ENCODE measurements around the gene RPL10A. TPM values are rescaled to one million over a fixed set of nuclear protein-coding genes. Genes with fewer than 3 reads are reported as not detected.

Gene RPL10A
- polyA plus RNA-seq, 3 donors, result 345 to 1,242 (median 421) TPM

- no peak overlapping the region for H3K9ac ChIP-seq (ENCODE audit: insufficient read depth, low read length, poor library complexity, severe bottlenecking)
- Mint-ChIP-seq H3K27me3 (ENCODE audit: low read depth in 3 of 3) (peaks cover 64 to 88% (median 72%) of the 10 kb centered on the region in 3 donors), H3K36me3 (no peaks in the 10 kb centered on the region), H3K27ac (no peak overlapping the region), H3K4me1 (no peaks in the 10 kb centered on the region), H3K4me3 (no peak overlapping the region), H3K9me3 (peaks cover 0 to 6% (median 3%) of the 10 kb centered on the region in 7 donors)
- no peaks in the 10 kb centered on the region for H3K36me3 ChIP-seq (replicated peaks in 1 of 2; ENCODE audit: control insufficient read depth in 1 of 2, insufficient read depth in 2 of 2, low read length in 2 of 2)
- H3K79me2 ChIP-seq (ENCODE audit: insufficient read depth, low read length), result no peaks in the 10 kb centered on the region
- DNase-seq, result no peak
- 100% methylated on average over 1 of the region's 2 CpGs for WGBS (ENCODE audit: insufficient coverage)
- intact Hi-C loops (cut with micrococcal nuclease), result no loop called here
- H3K9me3 ChIP-seq (replicated peaks in 1 of 2; ENCODE audit: control insufficient read depth in 1 of 2, insufficient read depth in 1 of 2, low read length in 2 of 2), result peaks cover 0 to 4% of the 10 kb centered on the region in 2 donors
- H3K4me1 ChIP-seq (ENCODE audit: control insufficient read depth in 1 of 2, insufficient read depth in 2 of 2, low read length in 2 of 2), result no peaks in the 10 kb centered on the region
- H3K4me3 ChIP-seq (replicated peaks in 1 of 3; ENCODE audit: low read depth in 2 of 3, low read length in 3 of 3), result no peak overlapping the region
- no peaks in the 10 kb centered on the region for H4K20me1 ChIP-seq (ENCODE audit: insufficient read depth, low read length)
- TF ChIP-seq, protein P1, sequence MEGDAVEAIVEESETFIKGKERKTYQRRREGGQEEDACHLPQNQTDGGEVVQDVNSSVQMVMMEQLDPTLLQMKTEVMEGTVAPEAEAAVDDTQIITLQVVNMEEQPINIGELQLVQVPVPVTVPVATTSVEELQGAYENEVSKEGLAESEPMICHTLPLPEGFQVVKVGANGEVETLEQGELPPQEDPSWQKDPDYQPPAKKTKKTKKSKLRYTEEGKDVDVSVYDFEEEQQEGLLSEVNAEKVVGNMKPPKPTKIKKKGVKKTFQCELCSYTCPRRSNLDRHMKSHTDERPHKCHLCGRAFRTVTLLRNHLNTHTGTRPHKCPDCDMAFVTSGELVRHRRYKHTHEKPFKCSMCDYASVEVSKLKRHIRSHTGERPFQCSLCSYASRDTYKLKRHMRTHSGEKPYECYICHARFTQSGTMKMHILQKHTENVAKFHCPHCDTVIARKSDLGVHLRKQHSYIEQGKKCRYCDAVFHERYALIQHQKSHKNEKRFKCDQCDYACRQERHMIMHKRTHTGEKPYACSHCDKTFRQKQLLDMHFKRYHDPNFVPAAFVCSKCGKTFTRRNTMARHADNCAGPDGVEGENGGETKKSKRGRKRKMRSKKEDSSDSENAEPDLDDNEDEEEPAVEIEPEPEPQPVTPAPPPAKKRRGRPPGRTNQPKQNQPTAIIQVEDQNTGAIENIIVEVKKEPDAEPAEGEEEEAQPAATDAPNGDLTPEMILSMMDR (IDR thresholded peaks at IDR 0.05), result no peak
- peaks cover 19 to 56% of the 10 kb centered on the region in 2 donors for H3K27me3 ChIP-seq (ENCODE audit: control insufficient read depth in 2 of 2, insufficient read depth in 2 of 2, low read length in 2 of 2)
- H2AFZ ChIP-seq (ENCODE audit: insufficient read depth, low read depth, low read length, poor library complexity, severe bottlenecking), result no peak overlapping the region
- no peak overlapping the region for H3K4me2 ChIP-seq (replicated peaks; ENCODE audit: extremely low read depth, low read length, poor library complexity, severe bottlenecking)
- no peak overlapping the region for H3K27ac ChIP-seq (ENCODE audit: low read depth in 1 of 2, low read length in 2 of 2)
Measured at GRCh38 chr6:35507221-35507620, 39.0 kb downstream of the RPL10A start.

DNA sequence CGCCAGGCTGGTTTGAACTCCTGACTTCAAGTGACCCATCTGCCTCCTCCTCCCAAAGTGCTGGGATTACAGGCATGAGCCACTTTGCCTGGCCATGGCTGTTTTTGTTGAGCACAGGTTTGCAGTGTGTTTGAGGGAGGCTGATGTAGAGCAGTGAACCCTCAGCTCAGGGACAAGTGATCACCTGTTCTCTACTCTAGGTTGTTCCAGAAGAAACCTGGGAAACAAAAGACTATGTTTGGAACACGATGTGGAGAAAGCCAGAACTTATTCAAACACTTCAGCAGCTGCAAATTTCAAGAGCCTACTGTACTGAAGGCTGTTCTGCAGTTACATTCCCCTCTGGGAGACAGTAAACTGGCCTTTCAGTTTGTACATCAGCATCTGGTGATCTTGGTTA lies 39.8 kb downstream of the RPL10A start:
- no peak overlapping the region for H3K9ac ChIP-seq (ENCODE audit: insufficient read depth, low read length, poor library complexity, severe bottlenecking)
- Mint-ChIP-seq H3K27me3 (ENCODE audit: low read depth in 3 of 3) (peaks cover 62 to 88% (median 72%) of the 10 kb centered on the region in 3 donors), H3K36me3 (no peaks in the 10 kb centered on the region), H3K9me3 (peaks cover 0 to 6% (median 4%) of the 10 kb centered on the region in 7 donors), H3K4me3 (peak overlapping the region in 1 of 2 donors; percentile 9), H3K27ac (peak overlapping the region in 1 of 7 donors; percentile 25), H3K4me1 (no peaks in the 10 kb centered on the region)
- no peaks in the 10 kb centered on the region for H4K20me1 ChIP-seq (ENCODE audit: insufficient read depth, low read length)
- peaks cover 0 to 4% of the 10 kb centered on the region in 2 donors for H3K9me3 ChIP-seq (replicated peaks in 1 of 2; ENCODE audit: control insufficient read depth in 1 of 2, insufficient read depth in 1 of 2, low read length in 2 of 2)
- peaks cover 19 to 64% of the 10 kb centered on the region in 2 donors for H3K27me3 ChIP-seq (ENCODE audit: control insufficient read depth in 2 of 2, insufficient read depth in 2 of 2, low read length in 2 of 2)
- intact Hi-C loops (cut with micrococcal nuclease), result no loop called here
- no peak overlapping the region for H3K4me3 ChIP-seq (replicated peaks in 1 of 3; ENCODE audit: low read depth in 2 of 3, low read length in 3 of 3)
- no peaks in the 10 kb centered on the region for H3K4me1 ChIP-seq (ENCODE audit: control insufficient read depth in 1 of 2, insufficient read depth in 2 of 2, low read length in 2 of 2)
- DNase-seq, result no peak
- no peak overlapping the region for H2AFZ ChIP-seq (ENCODE audit: insufficient read depth, low read depth, low read length, poor library complexity, severe bottlenecking)
- 83% methylated on average over 1 of the region's 2 CpGs for WGBS (ENCODE audit: insufficient coverage)
- no peaks in the 10 kb centered on the region for H3K36me3 ChIP-seq (replicated peaks in 1 of 2; ENCODE audit: control insufficient read depth in 1 of 2, insufficient read depth in 2 of 2, low read length in 2 of 2)
- no peak overlapping the region for H3K4me2 ChIP-seq (replicated peaks; ENCODE audit: extremely low read depth, low read length, poor library complexity, severe bottlenecking)
- TF ChIP-seq, protein P1 (IDR thresholded peaks at IDR 0.05), result no peak
- no peak overlapping the region for H3K27ac ChIP-seq (ENCODE audit: low read depth in 1 of 2, low read length in 2 of 2)
- H3K79me2 ChIP-seq (ENCODE audit: insufficient read depth, low read length), result no peaks in the 10 kb centered on the region

All from CD14-positive monocyte (primary cell).